Ovary (tissue), 3 donors: ENCODE measurements around the gene TICAM1.
A peak's percentile ranks its signal among the peaks of the same experiment; 100 is the strongest.

ENCODE experiments used
- CTCF ChIP-seq, 3 donors: fragments of 450-650 bp in 2 of 3; fragments of 200-600 bp in 1 of 3; IDR thresholded peaks; one replicate each; pipeline versions ENCODE4 v1.5.1 to v1.8.0; 2016 to 2022; ENCODE audit warnings: antibody characterized with exemption in 3 of 3, mild to moderate bottlenecking in 1 of 3
- EP300 ChIP-seq: sonication (generic); formaldehyde crosslinking; IDR thresholded peaks from one replicate; pipeline ENCODE4 v1.6.1; 2017; ENCODE audit warnings: antibody characterized with exemption
- donor health status: DM: no; HTN: no; CAD: no.

GRCh38 chr19:4803736-4804695, 27.5 kb downstream of the TICAM1 start:
- TF ChIP-seq CTCF (IDR thresholded peaks at IDR 0.05): peak; percentile 46 to 54 (median 52)
- TF ChIP-seq EP300: no peak
